ENCODE results near the gene HACE1.

GRCh38 chr6:104814743-104815142 lies 45.0 kb downstream of the HACE1 start:
- TF ChIP-seq, protein P1, sequence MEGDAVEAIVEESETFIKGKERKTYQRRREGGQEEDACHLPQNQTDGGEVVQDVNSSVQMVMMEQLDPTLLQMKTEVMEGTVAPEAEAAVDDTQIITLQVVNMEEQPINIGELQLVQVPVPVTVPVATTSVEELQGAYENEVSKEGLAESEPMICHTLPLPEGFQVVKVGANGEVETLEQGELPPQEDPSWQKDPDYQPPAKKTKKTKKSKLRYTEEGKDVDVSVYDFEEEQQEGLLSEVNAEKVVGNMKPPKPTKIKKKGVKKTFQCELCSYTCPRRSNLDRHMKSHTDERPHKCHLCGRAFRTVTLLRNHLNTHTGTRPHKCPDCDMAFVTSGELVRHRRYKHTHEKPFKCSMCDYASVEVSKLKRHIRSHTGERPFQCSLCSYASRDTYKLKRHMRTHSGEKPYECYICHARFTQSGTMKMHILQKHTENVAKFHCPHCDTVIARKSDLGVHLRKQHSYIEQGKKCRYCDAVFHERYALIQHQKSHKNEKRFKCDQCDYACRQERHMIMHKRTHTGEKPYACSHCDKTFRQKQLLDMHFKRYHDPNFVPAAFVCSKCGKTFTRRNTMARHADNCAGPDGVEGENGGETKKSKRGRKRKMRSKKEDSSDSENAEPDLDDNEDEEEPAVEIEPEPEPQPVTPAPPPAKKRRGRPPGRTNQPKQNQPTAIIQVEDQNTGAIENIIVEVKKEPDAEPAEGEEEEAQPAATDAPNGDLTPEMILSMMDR (IDR thresholded peaks at IDR 0.05): no peak
- TF ChIP-seq POLR2A (IDR thresholded peaks at IDR 0.05) (no peak), EP300 (IDR thresholded peaks at IDR 0.05) (no peak), POLR2AphosphoS5 (IDR thresholded peaks at IDR 0.05) (no peak)
